IPS-15b (cell line): ENCODE data around the gene ZNF688.
"Not testable (repeated sequence)": the region's sequence is repeated elsewhere in the genome, so short reads cannot be mapped to it uniquely, and the experiment has no call there.

Experiments used
- H3K27me3 ChIP-seq: one replicate; pipeline ENCODE4 v1.6.1; 2013; ENCODE audit warnings: low read length; ENCODE audit not compliant: control insufficient read depth, insufficient read depth
- H3K36me3 ChIP-seq: one replicate; pipeline ENCODE4 v1.6.1; 2013; ENCODE audit warnings: low read length; ENCODE audit not compliant: control insufficient read depth, insufficient read depth
- H3K4me1 ChIP-seq: one replicate; pipeline ENCODE4 v1.6.1; 2013; ENCODE audit warnings: mild to moderate bottlenecking, low read length; ENCODE audit not compliant: control insufficient read depth, insufficient read depth
- H3K4me3 ChIP-seq: one replicate; pipeline ENCODE4 v1.5.1; 2013; ENCODE audit warnings: low read depth, low read length
- H3K9ac ChIP-seq: one replicate; pipeline ENCODE4 v1.6.1; 2013; ENCODE audit warnings: low read depth, mild to moderate bottlenecking, low read length
- H3K9me3 ChIP-seq: one replicate; pipeline ENCODE4 v1.6.1; 2013; ENCODE audit warnings: mild to moderate bottlenecking, low read length; ENCODE audit not compliant: control insufficient read depth, insufficient read depth

Gene ZNF688

GRCh38 chr16:30603945-30604315 lies 32.4 kb upstream of the ZNF688 start:
- Histone ChIP-seq H3K36me3 (peaks cover 21% of the 10 kb centered on the region), H3K4me3 (no peak overlapping the region), H3K9me3 (no peaks in the 10 kb centered on the region), H3K4me1 (no peaks in the 10 kb centered on the region), H3K9ac (no peak overlapping the region), H3K27me3 (no peaks in the 10 kb centered on the region)

GRCh38 chr16:30602616-30603277 lies 31.2 kb upstream of the ZNF688 start:
- peaks cover 20% of the 10 kb centered on the region for H3K36me3 ChIP-seq
- H3K9me3 ChIP-seq: no peaks in the 10 kb centered on the region
- no peak overlapping the region for H3K9ac ChIP-seq
- no peaks in the 10 kb centered on the region for H3K4me1 ChIP-seq
- no peak overlapping the region for H3K4me3 ChIP-seq
- H3K27me3 ChIP-seq: no peaks in the 10 kb centered on the region

- H3K4me3 ChIP-seq: no peak overlapping the region
- no peaks in the 10 kb centered on the region for H3K4me1 ChIP-seq
- peaks cover 20% of the 10 kb centered on the region for H3K36me3 ChIP-seq
- no peaks in the 10 kb centered on the region for H3K9me3 ChIP-seq
- H3K9ac ChIP-seq: no peak overlapping the region
- H3K27me3 ChIP-seq: no peaks in the 10 kb centered on the region
These were observed 30.5 kb upstream of the ZNF688 start for GRCh38 chr16:30601966-30602365.

GRCh38 chr16:30600929-30601328 lies 29.4 kb upstream of the ZNF688 start:
- no peaks in the 10 kb centered on the region for H3K27me3 ChIP-seq

GRCh38 chr16:30600215-30600614 lies 28.7 kb upstream of the ZNF688 start:
- no peaks in the 10 kb centered on the region for H3K27me3 ChIP-seq
- H3K4me3 ChIP-seq: no peak overlapping the region
- no peaks in the 10 kb centered on the region for H3K9me3 ChIP-seq
- peaks cover 16% of the 10 kb centered on the region for H3K36me3 ChIP-seq
- H3K9ac ChIP-seq: no peak overlapping the region
- no peaks in the 10 kb centered on the region for H3K4me1 ChIP-seq

More at GRCh38 chr16:30600929-30601328, 29.4 kb upstream of the ZNF688 start:
- H3K4me1 ChIP-seq: no peaks in the 10 kb centered on the region
- no peaks in the 10 kb centered on the region for H3K9me3 ChIP-seq
- peaks cover 20% of the 10 kb centered on the region for H3K36me3 ChIP-seq
- H3K9ac ChIP-seq: no peak overlapping the region
- no peak overlapping the region for H3K4me3 ChIP-seq

GRCh38 chr16:30592871-30593270 lies 21.4 kb upstream of the ZNF688 start:
- no peaks in the 10 kb centered on the region for H3K36me3 ChIP-seq
- H3K4me1 ChIP-seq: no peaks in the 10 kb centered on the region
- no peaks in the 10 kb centered on the region for H3K9me3 ChIP-seq
- no peaks in the 10 kb centered on the region for H3K27me3 ChIP-seq
- H3K9ac ChIP-seq: no peak overlapping the region
- no peak overlapping the region for H3K4me3 ChIP-seq

GRCh38 chr16:30590869-30591268 lies 19.4 kb upstream of the ZNF688 start:
- not testable (repeated sequence) for H3K9ac ChIP-seq, H3K4me3 ChIP-seq, H3K4me1 ChIP-seq, H3K9me3 ChIP-seq, H3K36me3 ChIP-seq, H3K27me3 ChIP-seq

GRCh38 chr16:30589582-30589981 lies 18.1 kb upstream of the ZNF688 start:
- H3K27me3 ChIP-seq, H3K4me3 ChIP-seq, H3K9ac ChIP-seq, H3K36me3 ChIP-seq, H3K4me1 ChIP-seq, H3K9me3 ChIP-seq: not testable (repeated sequence)

- H3K27me3 ChIP-seq: no peaks in the 10 kb centered on the region
- no peak overlapping the region for H3K9ac ChIP-seq
- no peak overlapping the region for H3K4me3 ChIP-seq
- no peaks in the 10 kb centered on the region for H3K9me3 ChIP-seq
- H3K4me1 ChIP-seq: no peaks in the 10 kb centered on the region
- no peaks in the 10 kb centered on the region for H3K36me3 ChIP-seq
These were observed 17.1 kb upstream of the ZNF688 start for GRCh38 chr16:30588651-30589050.

- H3K4me1 ChIP-seq: no peaks in the 10 kb centered on the region
- peak within 1 kb of the TSS; percentile 95 for H3K9ac ChIP-seq
- H3K4me3 ChIP-seq: peak within 1 kb of the TSS; percentile 98
- H3K27me3 ChIP-seq: no peaks in the 10 kb centered on the region
- H3K36me3 ChIP-seq: peaks cover 23% of the 10 kb centered on the region
- no peaks in the 10 kb centered on the region for H3K9me3 ChIP-seq
These were observed 14.1 kb upstream of the ZNF688 start, which contains the start of gene ZNF785 for GRCh38 chr16:30585400-30586191. Gene ZNF785, minus strand, starts transcription at chr16:30585697. Its CDS starts 86 bp downstream, at chr16:30585611.

GRCh38 chr16:30585022-30585399 lies 13.5 kb upstream of the ZNF688 start:
- Histone ChIP-seq H3K27me3 (no peaks in the 10 kb centered on the region), H3K36me3 (peaks cover 23% of the 10 kb centered on the region), H3K4me1 (no peaks in the 10 kb centered on the region), H3K9ac (peak overlapping the region; percentile 94), H3K9me3 (no peaks in the 10 kb centered on the region), H3K4me3 (peak overlapping the region; percentile 98)
